Uterus (tissue), 4 donors: ENCODE data around the gene GPR87. TPM values are rescaled to one million over a fixed set of nuclear protein-coding genes. Genes with fewer than 3 reads are reported as not detected.

Experiments used
- DNase-seq, 2 donors: peaks; one replicate each; pipeline ENCODE4 v3.0.0-alpha.2; 2019 to 2020
- H3K27ac ChIP-seq, 2 donors: fragments of 200-600 bp; sonication (generic); 1 replicate in 1 of 2; 2 replicates in 1 of 2; pipeline ENCODE4 v1.5.1; 2016 to 2018
- H3K27me3 ChIP-seq, 2 donors: fragments of 200-600 bp; sonication (generic); one replicate each; pipeline ENCODE4 v1.5.1; 2018 to 2019; ENCODE audit warnings: control low read depth in 1 of 2
- H3K36me3 ChIP-seq, 2 donors: fragments of 200-600 bp; sonication (generic); one replicate each; pipeline ENCODE4 v1.5.1; 2019; ENCODE audit warnings: control low read depth in 1 of 2
- H3K4me1 ChIP-seq, 2 donors: fragments of 200-600 bp; sonication (generic); one replicate each; pipeline ENCODE4 v1.5.1; 2018 to 2019; ENCODE audit warnings: control low read depth in 1 of 2
- H3K4me3 ChIP-seq, 2 donors: fragments of 200-600 bp; sonication (generic); 1 replicate in 1 of 2; 2 replicates in 1 of 2; pipeline ENCODE4 v1.5.1; 2018 to 2019; ENCODE audit warnings: mild to moderate bottlenecking in 1 of 2
- H3K9me3 ChIP-seq, 2 donors: fragments of 200-600 bp; sonication (generic); one replicate each; pipeline ENCODE4 v1.5.1; 2019; ENCODE audit warnings: control low read depth in 1 of 2
- POLR2A ChIP-seq, 2 donors: fragments of 450-650 bp; IDR thresholded peaks; one replicate each; pipeline ENCODE4 v1.6.1; 2016; ENCODE audit warnings: antibody characterized with exemption in 2 of 2, mild to moderate bottlenecking in 1 of 2, moderate library complexity in 1 of 2
- intact Hi-C: fragments of 100-400 bp; cut with DNase I; formaldehyde crosslinking; loops from one replicate; pipeline ENCODE4 v1.15.1; 2023; ENCODE audit warnings: low total_unique reads
- total RNA-seq, 4 donors: library from RNA; depleted of rRNA in 3 of 4; stranded (reverse); fragments of >200 nt in 3 of 4; gene quantifications; one replicate each; pipeline versions ENCODE4 v1.1.0 to v1.2.4, GENCODE V29; 2014 to 2023
- TF ChIP-seq, protein P1 (sequence below), 4 experiments: fragments of 200-600 bp in 2 of 4; fragments of 450-650 bp in 2 of 4; sonication (generic) in 2 of 4; IDR thresholded peaks; one replicate each; pipeline ENCODE4 v1.5.1; 2016 to 2019; ENCODE audit warnings: antibody characterized with exemption in 4 of 4, mild to moderate bottlenecking in 2 of 4, moderate library complexity in 1 of 4
- donor health status: DM: yes; HTN: yes; CAD: no.

The GPR87 gene
- total RNA-seq, 4 donors from 2014 or later: 0.21 TPM; not detected in 3

DNA sequence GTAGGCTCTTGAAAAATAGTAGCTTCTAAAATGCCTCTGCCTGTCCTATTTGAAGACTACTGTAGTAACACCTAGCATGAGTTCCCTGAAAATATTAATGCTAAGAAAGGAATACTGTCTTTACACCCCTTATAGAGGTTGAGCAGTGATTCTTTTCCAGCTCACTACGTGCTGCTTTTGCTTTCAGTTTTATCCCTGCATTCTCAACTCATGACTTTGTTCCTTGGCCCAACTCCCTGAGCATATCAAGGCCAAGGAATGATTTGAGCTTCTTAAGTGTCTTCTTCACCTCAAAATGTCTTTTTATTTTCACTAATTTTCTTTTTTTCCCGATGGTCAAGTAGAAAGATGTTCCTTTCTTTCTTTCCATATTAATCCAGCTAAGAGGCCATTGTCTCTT is 29.2 kb upstream of the GPR87 start:
- Histone ChIP-seq H3K27me3 (no peaks in the 10 kb centered on the region), H3K4me1 (no peaks in the 10 kb centered on the region), H3K27ac (peak overlapping the region; percentile 39 to 66), H3K9me3 (no peaks in the 10 kb centered on the region), H3K36me3 (no peaks in the 10 kb centered on the region), H3K4me3 (no peak overlapping the region)
- peak; percentile 23 to 37 for DNase-seq
- TF ChIP-seq, protein P1, sequence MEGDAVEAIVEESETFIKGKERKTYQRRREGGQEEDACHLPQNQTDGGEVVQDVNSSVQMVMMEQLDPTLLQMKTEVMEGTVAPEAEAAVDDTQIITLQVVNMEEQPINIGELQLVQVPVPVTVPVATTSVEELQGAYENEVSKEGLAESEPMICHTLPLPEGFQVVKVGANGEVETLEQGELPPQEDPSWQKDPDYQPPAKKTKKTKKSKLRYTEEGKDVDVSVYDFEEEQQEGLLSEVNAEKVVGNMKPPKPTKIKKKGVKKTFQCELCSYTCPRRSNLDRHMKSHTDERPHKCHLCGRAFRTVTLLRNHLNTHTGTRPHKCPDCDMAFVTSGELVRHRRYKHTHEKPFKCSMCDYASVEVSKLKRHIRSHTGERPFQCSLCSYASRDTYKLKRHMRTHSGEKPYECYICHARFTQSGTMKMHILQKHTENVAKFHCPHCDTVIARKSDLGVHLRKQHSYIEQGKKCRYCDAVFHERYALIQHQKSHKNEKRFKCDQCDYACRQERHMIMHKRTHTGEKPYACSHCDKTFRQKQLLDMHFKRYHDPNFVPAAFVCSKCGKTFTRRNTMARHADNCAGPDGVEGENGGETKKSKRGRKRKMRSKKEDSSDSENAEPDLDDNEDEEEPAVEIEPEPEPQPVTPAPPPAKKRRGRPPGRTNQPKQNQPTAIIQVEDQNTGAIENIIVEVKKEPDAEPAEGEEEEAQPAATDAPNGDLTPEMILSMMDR (IDR thresholded peaks at IDR 0.05): no peak
- TF ChIP-seq POLR2A (IDR thresholded peaks at IDR 0.05): no peak
- intact Hi-C loops: no loop called here

GRCh38 chr3:151331696-151332095 is 15.1 kb upstream of the GPR87 start:
- no peaks in the 10 kb centered on the region for H3K36me3 ChIP-seq
- no peaks in the 10 kb centered on the region for H3K9me3 ChIP-seq
- H3K27me3 ChIP-seq: no peaks in the 10 kb centered on the region
- H3K27ac ChIP-seq: no peak overlapping the region
- no peaks in the 10 kb centered on the region for H3K4me1 ChIP-seq
- no peak for DNase-seq
- TF ChIP-seq, protein P1 (IDR thresholded peaks at IDR 0.05): no peak
- no peak for TF ChIP-seq POLR2A (IDR thresholded peaks at IDR 0.05)
- H3K4me3 ChIP-seq: no peak overlapping the region
- intact Hi-C loops: no loop called here

DNA sequence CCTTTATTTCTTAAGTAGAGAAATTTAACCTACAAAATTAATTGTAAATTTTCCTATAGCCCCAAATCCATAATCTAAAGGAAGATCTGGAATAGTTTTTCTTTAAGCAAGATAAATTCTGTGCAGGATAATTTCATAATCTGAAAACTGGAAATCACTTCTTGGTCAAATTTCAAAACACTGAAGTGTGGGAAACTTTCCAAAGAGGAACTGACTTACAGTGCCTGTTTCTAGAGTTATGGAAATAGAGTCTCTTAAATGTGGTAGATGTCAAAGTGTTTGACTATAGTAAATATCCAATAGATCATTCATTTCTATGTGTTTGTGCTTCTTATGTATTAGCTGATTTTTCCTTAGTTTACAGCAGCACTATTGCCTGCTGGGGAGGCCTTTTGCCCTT is 14.3 kb upstream of the GPR87 start:
- Histone ChIP-seq H3K4me1 (no peaks in the 10 kb centered on the region), H3K9me3 (no peaks in the 10 kb centered on the region), H3K27ac (no peak overlapping the region), H3K27me3 (no peaks in the 10 kb centered on the region), H3K36me3 (no peaks in the 10 kb centered on the region), H3K4me3 (no peak overlapping the region)
- intact Hi-C loops: no loop called here
- TF ChIP-seq POLR2A (IDR thresholded peaks at IDR 0.05): no peak
- TF ChIP-seq, protein P1 (IDR thresholded peaks at IDR 0.05): no peak
- no peak for DNase-seq

- no peak overlapping the region for H3K4me3 ChIP-seq
- no peak for DNase-seq
- H3K4me1 ChIP-seq: no peaks in the 10 kb centered on the region
- intact Hi-C loops: no loop called here
- no peak overlapping the region for H3K27ac ChIP-seq
- no peaks in the 10 kb centered on the region for H3K36me3 ChIP-seq
- H3K27me3 ChIP-seq: no peaks in the 10 kb centered on the region
- no peaks in the 10 kb centered on the region for H3K9me3 ChIP-seq
- TF ChIP-seq POLR2A (IDR thresholded peaks at IDR 0.05): no peak
- TF ChIP-seq, protein P1 (IDR thresholded peaks at IDR 0.05): no peak
Observed at GRCh38 chr3:151330379-151330778, 13.8 kb upstream of the GPR87 start.

- Histone ChIP-seq H3K36me3 (no peaks in the 10 kb centered on the region), H3K27ac (no peak within 1 kb of the TSS), H3K9me3 (no peaks in the 10 kb centered on the region), H3K27me3 (no peaks in the 10 kb centered on the region), H3K4me3 (no peak within 1 kb of the TSS), H3K4me1 (no peaks in the 10 kb centered on the region)
- intact Hi-C loops: no loop called here
- DNase-seq: no peak
- TF ChIP-seq, protein P1 (IDR thresholded peaks at IDR 0.05): no peak
- TF ChIP-seq POLR2A (IDR thresholded peaks at IDR 0.05): no peak
Observed at GRCh38 chr3:151329363-151329762, 12.7 kb upstream of the GPR87 start, which contains the start of gene P2RY13. TSS of gene P2RY13 (minus strand) at chr3:151329549. CDS start at chr3:151329528, 21 bp downstream.
